Kidney (tissue), 14 donors: ENCODE measurements around the gene PHOX2A. TPM values are rescaled to one million over a fixed set of nuclear protein-coding genes. Genes with fewer than 3 reads are reported as not detected.

Experiments
- DNase-seq, 5 donors: peaks; one replicate each; pipeline ENCODE4 v3.0.0-alpha.2; 2013 to 2020
- FAIRE-seq: peaks from 2 replicates; lab custom pipeline; 2012; peaks lifted over from hg19 to GRCh38; lab: Jason Lieb, UNC
- H3K27ac ChIP-seq, 2 donors: one replicate each; pipeline ENCODE4 v1.7.0; 2013; ENCODE audit warnings: low read depth in 2 of 2, low read length in 2 of 2, inconsistent platforms in 1 of 2
- H3K27me3 ChIP-seq: one replicate; pipeline ENCODE4 v1.7.1; 2013; ENCODE audit warnings: low read length, inconsistent platforms; ENCODE audit not compliant: control insufficient read depth, insufficient read depth
- H3K36me3 ChIP-seq, 3 donors: one replicate each; pipeline versions ENCODE4 v1.7.0 to v1.7.1; 2013; ENCODE audit warnings: low read length in 3 of 3, control low read depth in 1 of 3, inconsistent platforms in 1 of 3; ENCODE audit not compliant: insufficient read depth in 3 of 3, control insufficient read depth in 2 of 3
- H3K4me1 ChIP-seq, 3 donors: one replicate each; pipeline versions ENCODE4 v1.7.0 to v1.7.1; 2013; ENCODE audit warnings: low read length in 3 of 3, inconsistent platforms in 1 of 3, low read depth in 1 of 3; ENCODE audit not compliant: control insufficient read depth in 2 of 3, insufficient read depth in 2 of 3
- H3K4me3 ChIP-seq, 3 donors: one replicate each; pipeline versions ENCODE4 v1.7.0 to v1.8.1; 2013; ENCODE audit warnings: low read length in 3 of 3, control low read depth in 1 of 3, inconsistent platforms in 1 of 3
- H3K9ac ChIP-seq, 3 donors: one replicate each; pipeline versions ENCODE4 v1.7.0 to v1.7.1; 2013; ENCODE audit warnings: low read length in 3 of 3, control low read depth in 1 of 3, inconsistent platforms in 1 of 3
- H3K9me3 ChIP-seq, 3 donors: one replicate each; pipeline versions ENCODE4 v1.7.0 to v1.7.1; 2013; ENCODE audit warnings: low read length in 3 of 3, control low read depth in 1 of 3, inconsistent platforms in 1 of 3; ENCODE audit not compliant: control insufficient read depth in 2 of 3, insufficient read depth in 1 of 3
- intact Hi-C: fragments of 100-400 bp; cut with DNase I; formaldehyde crosslinking; loops from one replicate; pipeline ENCODE4 v1.11.1; 2022
- polyA plus RNA-seq: library from polyadenylated mRNA; stranded (reverse); fragments of 350-450 nt; fragmentation: Illumina TruSeq; extraction: RNeasy Lipid Tissue Mini Kit (QIAGEN cat#74804); gene quantifications from one replicate; pipeline ENCODE4 v1.2.3, GENCODE V29; 2014; ENCODE audit warnings: low read depth, low replicate concordance; ENCODE audit not compliant: insufficient read depth
- total RNA-seq: library from RNA; stranded (reverse); fragmentation: NEBNext Ultra II Directional; extraction: Animal tissue kit (Norgen Biotek cat#: 25700); gene quantifications from one replicate; pipeline ENCODE4 v1.2.1, GENCODE V29; 2021
- TF ChIP-seq, protein P1 (sequence below): IDR thresholded peaks from 3 replicates; pipeline ENCODE4 v1.5.1; 2012; ENCODE audit warnings: mild to moderate bottlenecking, moderate library complexity, borderline replicate concordance; ENCODE audit not compliant: insufficient read depth; ENCODE audit errors: extremely low read depth
- donor health status: control.
- donor health status: control.
- donor health status: control.
- donor health status: control.
- donor health status: control.
- donor health status: DM: yes; HTN: yes; CAD: no.
- donor health status: Normal renal cell carcinoma (clear cell type).

PHOX2A gene
- total and polyA plus RNA-seq, 2 donors from 2014 or later = not detected

DNA sequence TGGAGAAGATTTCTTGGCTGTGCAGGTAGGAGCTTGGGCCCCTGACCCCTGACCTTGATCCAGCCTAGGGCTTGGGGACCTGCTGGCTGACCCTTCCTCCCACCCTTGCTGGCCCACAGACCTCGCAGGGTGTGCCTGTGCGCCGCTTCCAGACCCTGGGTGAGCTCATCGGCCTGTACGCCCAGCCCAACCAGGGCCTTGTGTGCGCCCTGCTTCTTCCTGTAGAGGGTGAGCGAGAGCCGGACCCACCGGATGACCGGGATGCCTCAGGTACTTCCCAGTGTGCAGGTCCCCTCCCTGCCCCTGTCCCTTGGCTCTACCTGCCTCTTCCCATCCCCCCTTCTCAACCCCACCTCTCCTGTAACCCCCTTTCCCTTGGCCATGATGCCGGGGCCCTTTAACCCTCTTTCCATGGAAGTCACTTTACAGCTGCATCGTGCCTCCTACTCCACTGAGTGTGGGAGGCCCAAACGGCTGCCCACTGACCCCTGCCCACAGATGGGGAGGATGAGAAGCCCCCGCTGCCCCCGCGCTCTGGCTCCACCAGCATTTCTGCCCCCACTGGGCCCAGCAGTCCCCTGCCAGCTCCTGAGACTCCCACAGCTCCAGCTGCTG is 15.6 kb downstream of the PHOX2A start:
- intact Hi-C loops = no loop called here
- peaks cover 6 to 51% (median 35%) of the 10 kb centered on the region in 3 donors for H3K36me3 ChIP-seq
- no peak overlapping the region for H3K4me3 ChIP-seq

DNA sequence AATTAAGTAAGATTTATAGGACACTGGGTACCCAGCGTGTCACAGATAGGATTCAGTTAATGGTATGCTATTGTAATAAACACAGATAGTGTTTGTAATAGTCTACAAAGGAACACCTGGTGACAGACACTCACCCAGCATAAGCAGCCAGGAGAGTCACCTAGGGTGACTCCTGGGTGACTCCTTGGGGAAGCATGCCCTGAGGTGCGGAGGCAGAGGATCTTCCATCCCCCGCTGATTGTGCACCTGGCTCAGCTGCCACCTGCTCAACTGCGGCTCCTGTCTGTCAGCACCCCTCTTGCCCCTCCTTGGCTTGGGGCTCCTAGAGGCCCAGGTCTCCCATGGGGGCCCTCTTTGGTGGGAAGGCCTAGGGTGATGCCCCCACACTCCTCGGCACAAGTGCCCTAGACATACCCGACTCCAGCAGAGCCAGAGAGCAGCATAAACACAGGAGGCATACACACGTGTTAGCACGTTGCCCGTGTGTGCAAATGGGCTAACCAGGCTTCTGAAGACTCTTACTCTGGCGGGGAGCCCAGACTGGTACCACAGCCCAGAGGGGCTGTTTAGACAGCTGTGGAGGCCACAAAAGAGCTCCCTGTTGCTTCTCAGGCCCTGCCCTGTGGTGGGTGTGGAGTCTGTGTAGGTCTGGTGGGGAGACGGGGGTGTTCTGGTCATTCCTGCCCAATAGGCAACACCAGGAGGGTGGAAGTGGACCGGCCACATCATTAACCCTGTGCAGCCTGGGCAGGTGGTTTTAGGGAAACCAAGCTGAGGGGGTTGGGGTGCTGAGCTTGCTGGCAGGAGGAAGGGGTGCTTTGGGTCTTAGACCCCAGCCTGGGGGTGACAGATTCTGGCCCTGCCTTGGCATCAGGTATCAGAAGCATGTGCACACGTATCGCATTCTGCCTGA is 16.4 kb downstream of the PHOX2A start:
- FAIRE-seq (no peak), DNase-seq (peak in 2 of 5 donors; percentile 6 to 60)
- TF ChIP-seq, protein P1, sequence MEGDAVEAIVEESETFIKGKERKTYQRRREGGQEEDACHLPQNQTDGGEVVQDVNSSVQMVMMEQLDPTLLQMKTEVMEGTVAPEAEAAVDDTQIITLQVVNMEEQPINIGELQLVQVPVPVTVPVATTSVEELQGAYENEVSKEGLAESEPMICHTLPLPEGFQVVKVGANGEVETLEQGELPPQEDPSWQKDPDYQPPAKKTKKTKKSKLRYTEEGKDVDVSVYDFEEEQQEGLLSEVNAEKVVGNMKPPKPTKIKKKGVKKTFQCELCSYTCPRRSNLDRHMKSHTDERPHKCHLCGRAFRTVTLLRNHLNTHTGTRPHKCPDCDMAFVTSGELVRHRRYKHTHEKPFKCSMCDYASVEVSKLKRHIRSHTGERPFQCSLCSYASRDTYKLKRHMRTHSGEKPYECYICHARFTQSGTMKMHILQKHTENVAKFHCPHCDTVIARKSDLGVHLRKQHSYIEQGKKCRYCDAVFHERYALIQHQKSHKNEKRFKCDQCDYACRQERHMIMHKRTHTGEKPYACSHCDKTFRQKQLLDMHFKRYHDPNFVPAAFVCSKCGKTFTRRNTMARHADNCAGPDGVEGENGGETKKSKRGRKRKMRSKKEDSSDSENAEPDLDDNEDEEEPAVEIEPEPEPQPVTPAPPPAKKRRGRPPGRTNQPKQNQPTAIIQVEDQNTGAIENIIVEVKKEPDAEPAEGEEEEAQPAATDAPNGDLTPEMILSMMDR = no peak
- intact Hi-C loops = no loop called here
- Histone ChIP-seq H3K27ac (no peak overlapping the region), H3K4me1 (peaks cover 0 to 15% (median 7%) of the 10 kb centered on the region in 3 donors), H3K4me3 (no peak overlapping the region), H3K27me3 (no peaks in the 10 kb centered on the region), H3K36me3 (peaks cover 5 to 43% (median 29%) of the 10 kb centered on the region in 3 donors), H3K9me3 (no peaks in the 10 kb centered on the region), H3K9ac (no peak overlapping the region)

More for the DNA sequence above, 15.6 kb downstream of the PHOX2A start:
- no peak overlapping the region for H3K27ac ChIP-seq
- DNase-seq (peak in 4 of 5 donors; percentile 17 to 73 (median 31)), FAIRE-seq (no peak)
- no peaks in the 10 kb centered on the region for H3K27me3 ChIP-seq
- H3K9ac ChIP-seq = no peak overlapping the region
- TF ChIP-seq, protein P1 = peak; percentile 3
- peaks cover 0 to 13% (median 5%) of the 10 kb centered on the region in 3 donors for H3K4me1 ChIP-seq
- no peaks in the 10 kb centered on the region for H3K9me3 ChIP-seq

DNA sequence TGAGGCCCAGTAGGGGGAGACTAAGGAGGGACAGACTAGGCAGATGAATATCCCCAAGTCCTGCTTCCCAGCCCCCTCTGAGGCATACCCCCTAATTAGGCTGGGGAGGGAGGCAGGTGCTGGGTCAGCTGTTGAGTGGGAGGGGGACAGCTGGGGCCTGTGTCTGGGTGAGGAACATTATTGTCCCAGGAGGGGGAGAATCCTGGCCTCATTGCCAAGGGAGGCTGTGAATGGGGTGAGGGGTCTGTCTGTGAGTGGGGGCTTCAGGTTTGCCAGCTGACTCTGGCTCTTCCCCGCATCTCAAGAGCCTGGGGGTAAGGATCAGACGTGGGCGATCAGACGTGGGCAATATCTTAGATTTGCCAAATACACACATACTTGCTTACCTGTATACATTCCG is 17.3 kb downstream of the PHOX2A start:
- Histone ChIP-seq H3K4me1 (peaks cover 0 to 19% (median 13%) of the 10 kb centered on the region in 3 donors), H3K9me3 (no peaks in the 10 kb centered on the region), H3K27me3 (no peaks in the 10 kb centered on the region), H3K9ac (no peak overlapping the region), H3K4me3 (no peak overlapping the region), H3K36me3 (peaks cover 5 to 34% (median 25%) of the 10 kb centered on the region in 3 donors), H3K27ac (no peak overlapping the region)
- FAIRE-seq (no peak), DNase-seq (peak in 1 of 5 donors; percentile 43)
- intact Hi-C loops = no loop called here
- TF ChIP-seq, protein P1 = no peak
